Endodermal cell (in vitro differentiated cells): ENCODE measurements around the gene IL12RB2. TPM values are rescaled to one million over a fixed set of nuclear protein-coding genes. Genes with fewer than 3 reads are reported as not detected.

ENCODE experiments used
- DNase-seq: peaks from one replicate; pipeline ENCODE4 v3.0.0-alpha.2; 2017
- H3K27ac ChIP-seq: 2 replicates; pipeline ENCODE4 v1.5.1; 2013; ENCODE audit warnings: mild to moderate bottlenecking, low read depth, low read length, moderate library complexity
- H3K27me3 ChIP-seq: 2 replicates; pipeline ENCODE4 v1.6.1; 2013; ENCODE audit warnings: mild to moderate bottlenecking, low read length, moderate library complexity; ENCODE audit not compliant: insufficient read depth, control insufficient read depth, poor library complexity, severe bottlenecking
- H3K36me3 ChIP-seq: 2 replicates; pipeline ENCODE4 v1.7.0; 2013; ENCODE audit warnings: mild to moderate bottlenecking, low read length, moderate library complexity; ENCODE audit not compliant: control insufficient read depth, insufficient read depth
- H3K4me1 ChIP-seq: one replicate; pipeline ENCODE4 v1.7.0; 2013; ENCODE audit warnings: low read length; ENCODE audit not compliant: control insufficient read depth, insufficient read depth
- H3K4me3 ChIP-seq: 2 replicates; pipeline ENCODE4 v1.5.1; 2013; ENCODE audit warnings: mild to moderate bottlenecking, low read length, moderate library complexity
- H3K9ac ChIP-seq: 2 replicates; pipeline ENCODE4 v1.6.1; 2013; ENCODE audit warnings: mild to moderate bottlenecking, low read length, moderate library complexity; ENCODE audit not compliant: poor library complexity, severe bottlenecking; ENCODE audit errors: extremely low read depth
- H3K9me3 ChIP-seq: 2 replicates; pipeline ENCODE4 v1.6.1; 2013; ENCODE audit warnings: mild to moderate bottlenecking, low read length, moderate library complexity; ENCODE audit not compliant: control insufficient read depth
- H3K27ac Mint-ChIP-seq: 2 replicates; pipeline ENCODE4 v1.8.0; 2020; ENCODE audit warnings: mixed read lengths
- H3K27me3 Mint-ChIP-seq: 2 replicates; pipeline ENCODE4 v1.8.0; 2021; ENCODE audit warnings: mild to moderate bottlenecking, mixed read lengths; ENCODE audit not compliant: insufficient read depth
- H3K36me3 Mint-ChIP-seq: 2 replicates; pipeline ENCODE4 v1.8.0; 2020; ENCODE audit warnings: low read depth, mixed read lengths
- H3K4me1 Mint-ChIP-seq: 2 replicates; pipeline ENCODE4 v1.8.0; 2020; ENCODE audit warnings: mixed read lengths
- H3K4me3 Mint-ChIP-seq: 2 replicates; pipeline ENCODE4 v1.8.0; 2020; ENCODE audit warnings: mild to moderate bottlenecking, moderate library complexity, mixed read lengths
- H3K9me3 Mint-ChIP-seq: 2 replicates; pipeline ENCODE4 v1.8.0; 2020; ENCODE audit warnings: mild to moderate bottlenecking, mixed read lengths
- CTCF ChIP-seq: fragments of 200-600 bp; sonication (generic); conservative IDR thresholded peaks from 2 replicates; pipeline ENCODE4 v1.5.0; 2021; ENCODE audit warnings: antibody characterized with exemption, mild to moderate bottlenecking
- WGBS, 2 experiments: methylation state at CpG; one replicate each; pipeline versions ENCODE4 v1.1.5 to v1.1.7; 2013; ENCODE audit warnings: missing lambda C conversion rate in 2 of 2, mixed read lengths in 1 of 2; ENCODE audit not compliant: insufficient coverage in 1 of 2, insufficient read length in 1 of 2; 5-methylcytosine and 5-hydroxymethylcytosine counted together
- total RNA-seq, 2 donors: library from RNA; stranded (reverse); fragmentation: NEBNext Ultra II Directional in 1 of 2; extraction: Animal tissue kit (Norgen Biotek cat#: 25700) in 1 of 2; gene quantifications; 2 replicates in 1 of 2; 3 replicates in 1 of 2; pipeline ENCODE4 v1.2.1, GENCODE V29; 2021

The IL12RB2 gene
- total RNA-seq, 2 donors from 2014 or later = 0.29 TPM; not detected in 1

DNA sequence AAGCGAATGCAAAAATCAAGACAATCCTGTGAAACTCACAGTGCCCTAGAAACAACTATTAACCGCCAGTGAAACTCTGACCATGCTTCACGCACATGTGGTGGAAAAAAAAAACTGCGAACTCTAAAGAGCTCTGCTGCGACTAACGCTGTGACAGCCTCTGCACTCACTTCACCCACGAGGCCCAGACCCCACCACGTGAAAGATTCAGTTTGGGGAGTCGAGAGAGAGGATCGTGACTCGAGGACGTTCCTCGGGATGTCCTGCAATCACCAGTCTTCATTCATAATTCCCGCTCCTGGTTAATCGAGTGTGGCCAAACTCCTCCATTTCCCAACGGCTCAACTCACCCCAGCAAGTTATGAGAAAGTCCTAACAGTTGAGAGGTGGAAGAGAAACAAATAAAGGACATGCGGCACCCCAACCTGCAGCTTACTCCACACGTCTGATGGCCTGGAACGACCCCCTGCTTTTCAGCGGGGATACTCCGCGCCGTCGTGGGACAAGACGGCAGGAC lies 121.4 kb downstream of the IL12RB2 start:
- H3K27me3 ChIP-seq = no peaks in the 10 kb centered on the region
- Mint-ChIP-seq H3K4me1 (peaks cover 24% of the 10 kb centered on the region), H3K36me3 (peaks cover 43% of the 10 kb centered on the region), H3K4me3 (peak overlapping the region; percentile 98), H3K27ac (peak overlapping the region; percentile 85), H3K9me3 (no peaks in the 10 kb centered on the region), H3K27me3 (peaks cover 4% of the 10 kb centered on the region)
- DNase-seq = no peak
- no peaks in the 10 kb centered on the region for H3K4me1 ChIP-seq
- peaks cover 28% of the 10 kb centered on the region for H3K36me3 ChIP-seq
- H3K9ac ChIP-seq = peak overlapping the region; percentile 90
- TF ChIP-seq CTCF = no peak
- peak overlapping the region; percentile 98 for H3K4me3 ChIP-seq
- H3K27ac ChIP-seq = no peak overlapping the region
- H3K9me3 ChIP-seq = no peaks in the 10 kb centered on the region
- 0 to 2% methylated on average over 10 to 25 of the region's 25 CpGs for WGBS, 2 experiments

DNA sequence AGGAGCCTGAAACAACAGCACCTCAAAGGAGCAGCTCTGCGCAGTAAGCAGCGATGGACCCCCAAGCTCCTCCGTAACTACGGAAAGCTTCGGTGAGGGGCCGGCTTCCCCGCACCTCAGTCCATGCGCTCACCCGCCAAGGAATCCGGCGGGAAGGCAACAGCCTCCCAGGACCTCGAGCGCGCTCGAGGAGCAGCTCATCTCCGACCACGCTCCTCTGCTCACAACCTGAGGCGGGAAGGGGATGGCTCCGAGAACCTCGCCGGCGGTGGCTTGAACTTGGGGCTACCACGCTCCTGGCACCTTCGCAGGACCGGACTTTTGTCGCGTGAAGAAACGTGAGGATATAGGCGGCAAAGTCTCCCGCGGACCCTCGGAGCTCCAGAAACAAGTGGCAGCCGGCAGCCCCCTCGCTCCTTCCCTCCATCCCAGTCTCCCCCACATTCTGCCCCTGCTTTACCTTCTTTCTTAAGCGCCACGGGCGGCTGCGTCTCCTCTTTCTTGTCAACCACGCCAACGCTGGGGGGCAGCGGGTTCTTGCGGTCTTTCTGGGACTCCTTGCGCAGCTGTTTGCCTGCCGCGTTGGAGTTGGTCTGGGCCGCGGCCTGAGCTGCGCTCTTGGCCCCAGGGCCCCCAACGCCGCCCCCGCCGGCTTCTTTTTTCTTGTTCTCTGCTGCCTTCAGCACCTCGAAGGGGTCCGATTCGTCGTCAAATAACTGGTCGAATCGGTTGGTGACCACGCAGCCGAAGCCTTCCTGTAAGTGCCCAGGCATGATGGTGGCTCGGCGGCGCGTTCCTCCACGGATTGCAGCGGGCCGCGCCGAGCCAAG lies 122.1 kb downstream of the IL12RB2 start:
- Histone ChIP-seq H3K4me3 (peak overlapping the region; percentile 98), H3K36me3 (peaks cover 21% of the 10 kb centered on the region), H3K27ac (peak overlapping the region; percentile 64), H3K4me1 (no peaks in the 10 kb centered on the region), H3K27me3 (no peaks in the 10 kb centered on the region), H3K9ac (peak overlapping the region; percentile 90), H3K9me3 (no peaks in the 10 kb centered on the region)
- WGBS, 2 experiments = 0% methylated on average over 21 to 69 of the region's 69 CpGs
- H3K4me3 Mint-ChIP-seq = peak overlapping the region; percentile 98
- peaks cover 37% of the 10 kb centered on the region for H3K36me3 Mint-ChIP-seq
- peak overlapping the region; percentile 99 for H3K27ac Mint-ChIP-seq
- peaks cover 24% of the 10 kb centered on the region for H3K4me1 Mint-ChIP-seq
- DNase-seq = peak; percentile 57
- no peak for TF ChIP-seq CTCF
- no peaks in the 10 kb centered on the region for H3K9me3 Mint-ChIP-seq
- H3K27me3 Mint-ChIP-seq = peaks cover 5% of the 10 kb centered on the region

DNA sequence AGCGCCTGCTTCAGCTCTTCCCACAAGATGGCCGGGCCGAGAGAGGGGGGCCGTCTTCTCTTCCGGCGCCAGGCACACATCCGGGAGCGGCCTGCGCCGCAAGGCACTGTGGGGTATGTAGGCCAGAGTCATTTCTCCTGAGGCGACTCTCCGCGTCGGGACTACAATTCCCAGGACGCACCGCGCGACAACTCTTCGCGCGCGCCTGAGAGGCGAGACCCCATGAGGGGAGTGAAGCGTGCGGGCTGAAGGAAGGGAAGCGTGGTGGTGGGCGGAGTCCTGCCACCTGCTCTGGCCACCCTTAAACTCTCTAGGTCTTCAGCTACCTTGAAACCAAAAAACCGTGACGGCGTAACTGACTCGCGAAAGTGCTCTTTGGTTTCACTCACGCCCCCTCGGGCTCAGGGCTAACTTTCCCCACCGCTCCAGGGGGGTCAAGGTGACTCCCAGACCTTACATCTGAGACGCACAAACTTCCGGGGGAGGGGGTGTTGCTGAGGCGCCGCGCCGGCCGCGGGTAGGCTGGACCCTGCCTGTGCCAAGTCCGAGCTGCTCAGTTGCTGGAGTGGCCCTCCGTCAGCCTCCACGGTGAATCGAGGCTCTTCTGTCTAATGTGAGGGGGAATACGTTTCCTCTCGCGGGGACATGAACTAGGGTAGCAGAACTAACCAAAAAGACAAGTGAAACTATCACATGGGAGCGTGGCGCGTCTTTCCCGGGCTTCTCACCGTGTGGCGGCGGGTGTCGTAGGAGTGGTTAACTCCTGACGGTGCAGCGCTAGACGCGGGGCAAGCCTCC lies 122.9 kb downstream of the IL12RB2 start, which contains the start of gene SERBP1:
Gene SERBP1, minus strand, starts transcription at position 45 of the 798 bp plus-strand sequence. CDS start 102 bp downstream, outside the sequence.
- Mint-ChIP-seq H3K27me3 (peaks cover 10% of the 10 kb centered on the region), H3K4me1 (peaks cover 24% of the 10 kb centered on the region), H3K36me3 (peaks cover 29% of the 10 kb centered on the region), H3K9me3 (no peaks in the 10 kb centered on the region), H3K4me3 (peak within 1 kb of the TSS; percentile 98), H3K27ac (peak within 1 kb of the TSS; percentile 99)
- Histone ChIP-seq H3K36me3 (peaks cover 13% of the 10 kb centered on the region), H3K9ac (peak within 1 kb of the TSS; percentile 90), H3K4me3 (peak within 1 kb of the TSS; percentile 98), H3K27ac (peak within 1 kb of the TSS; percentile 64), H3K27me3 (no peaks in the 10 kb centered on the region), H3K9me3 (no peaks in the 10 kb centered on the region), H3K4me1 (no peaks in the 10 kb centered on the region)
- TF ChIP-seq CTCF = peak; percentile 9
- WGBS, 2 experiments = 0% methylated on average over 7 to 62 of the region's 62 CpGs
- DNase-seq = peak; percentile 99
